NCI-H1417 treated with DMSO at 0.1 percent for 48 hours (cell line): Measurements from ENCODE around the gene HSPB8.

Experiments
- DNase-seq: peaks from one replicate; lab custom pipeline; 2025; lab: John Stamatoyannopoulos, UW

The HSPB8 gene

GRCh38 chr12:119178544-119179334 is at the start of gene HSPB8:
HSPB8 (plus strand) TSS chr12:119178931; CDS start chr12:119179313, 382 bp downstream.
- no peak for DNase-seq

- no peak for DNase-seq
Observed at GRCh38 chr12:119129827-119130434, 48.8 kb upstream of the HSPB8 start.

- DNase-seq: no peak
Observed at GRCh38 chr12:119130523-119130922, 48.2 kb upstream of the HSPB8 start.

- DNase-seq: no peak
Observed at GRCh38 chr12:119134284-119135072, 44.3 kb upstream of the HSPB8 start.

- DNase-seq: no peak
Observed at GRCh38 chr12:119136811-119137410, 41.8 kb upstream of the HSPB8 start.

- no peak for DNase-seq
Observed at GRCh38 chr12:119139448-119139847, 39.3 kb upstream of the HSPB8 start.

GRCh38 chr12:119145367-119145766 is 33.4 kb upstream of the HSPB8 start:
- DNase-seq: no peak

- no peak for DNase-seq
Observed at GRCh38 chr12:119147847-119148448, 30.8 kb upstream of the HSPB8 start.

- no peak for DNase-seq
Observed at GRCh38 chr12:119149270-119149669, 29.5 kb upstream of the HSPB8 start.

- DNase-seq: no peak
Observed at GRCh38 chr12:119151445-119152026, 27.2 kb upstream of the HSPB8 start.

GRCh38 chr12:119153477-119154434 is 25.0 kb upstream of the HSPB8 start:
- DNase-seq: no peak

GRCh38 chr12:119154435-119154818 is 24.3 kb upstream of the HSPB8 start:
- no peak for DNase-seq

- no peak for DNase-seq
Observed at GRCh38 chr12:119156401-119157044, 22.2 kb upstream of the HSPB8 start.

GRCh38 chr12:119157528-119157927 is 21.2 kb upstream of the HSPB8 start:
- DNase-seq: no peak

- DNase-seq: no peak
Observed at GRCh38 chr12:119157978-119158377, 20.8 kb upstream of the HSPB8 start.

- no peak for DNase-seq
Observed at GRCh38 chr12:119158402-119158801, 20.3 kb upstream of the HSPB8 start.

GRCh38 chr12:119159844-119160243 is 18.9 kb upstream of the HSPB8 start:
- no peak for DNase-seq

- DNase-seq: no peak
Observed at GRCh38 chr12:119167902-119168301, 10.8 kb upstream of the HSPB8 start.

- no peak for DNase-seq
Observed at GRCh38 chr12:119168721-119169120, 10.0 kb upstream of the HSPB8 start.

GRCh38 chr12:119169150-119169549 is 9.6 kb upstream of the HSPB8 start:
- no peak for DNase-seq
